Measurements from ENCODE around the gene FBLN2.
"Not testable (repeated sequence)": the region's sequence is repeated elsewhere in the genome, so short reads cannot be mapped to it uniquely, and the experiment has no call there.

FBLN2 gene

GRCh38 chr3:13520326-13520880, 28.5 kb upstream of the FBLN2 start:
- TF ChIP-seq CTCF (IDR thresholded peaks at IDR 0.05): no peak
- no peak for TF ChIP-seq ZFX (IDR thresholded peaks at IDR 0.05; ENCODE audit: borderline replicate concordance)
- H3K27ac ChIP-seq: no peak overlapping the region

DNA sequence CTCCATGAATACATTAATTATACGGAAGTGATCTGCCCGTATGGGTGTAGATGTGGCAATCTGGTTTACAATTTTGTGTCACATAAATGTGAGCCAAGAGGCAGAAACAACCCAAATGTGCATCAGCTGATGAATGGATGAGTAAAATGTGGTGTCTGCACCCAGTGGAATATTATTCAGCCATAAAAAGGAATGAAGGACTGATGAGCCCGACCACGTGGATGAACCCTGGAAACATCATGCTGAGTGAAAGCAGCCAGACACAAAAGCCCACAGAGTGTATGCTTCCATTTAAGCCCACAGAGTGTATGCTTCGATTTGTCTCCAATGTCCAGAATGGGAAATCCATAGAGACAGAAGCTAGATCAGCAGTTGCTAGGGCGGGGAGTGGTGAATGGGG, 27.6 kb upstream of the FBLN2 start:
- H3K27ac ChIP-seq: no peak overlapping the region
- no peak for TF ChIP-seq CTCF (IDR thresholded peaks at IDR 0.05)
- no peak for TF ChIP-seq ZFX (IDR thresholded peaks at IDR 0.05; ENCODE audit: borderline replicate concordance)

DNA sequence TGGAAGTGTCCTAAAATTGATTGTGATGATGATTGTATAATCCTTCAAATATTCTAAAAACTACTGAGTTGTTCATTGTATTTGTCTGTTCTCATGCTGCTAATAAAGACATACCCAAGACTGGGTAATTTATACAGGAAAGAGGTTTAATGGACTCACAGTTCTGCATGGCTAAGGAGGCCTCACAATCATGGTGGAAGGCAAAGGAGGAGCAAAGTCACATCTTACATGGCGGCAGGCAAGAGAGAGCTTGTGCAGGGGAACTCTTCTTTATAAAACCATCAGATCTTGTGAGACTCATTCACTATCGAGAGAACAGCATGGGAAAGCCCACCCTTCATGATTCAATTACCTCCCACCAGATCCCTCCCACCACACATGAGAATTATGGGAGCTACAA, 27.2 kb upstream of the FBLN2 start:
- not testable (repeated sequence) for H3K27ac ChIP-seq

DNA sequence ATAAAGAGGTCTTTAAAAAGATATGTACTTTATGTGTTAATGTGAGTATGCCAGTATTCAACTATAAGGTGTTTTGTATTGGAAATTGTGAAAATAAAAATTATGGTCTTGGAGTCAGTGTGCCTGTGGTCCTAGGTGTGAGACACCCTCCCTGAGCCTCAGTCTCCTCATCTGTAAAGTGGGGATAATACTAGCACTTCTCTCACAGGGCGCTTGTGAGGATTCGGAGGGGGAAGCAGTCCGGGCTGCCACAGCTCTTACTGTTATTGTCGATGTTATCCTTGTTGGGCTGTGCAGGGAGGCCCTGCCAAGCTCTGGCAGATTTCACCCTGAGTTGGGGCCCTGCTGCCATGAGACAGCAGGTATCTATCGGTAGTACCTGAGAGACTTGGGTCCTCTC, 26.7 kb upstream of the FBLN2 start:
- TF ChIP-seq CTCF (IDR thresholded peaks at IDR 0.05) (no peak), ZFX (IDR thresholded peaks at IDR 0.05; ENCODE audit: borderline replicate concordance) (no peak)
- H3K27ac ChIP-seq: no peak overlapping the region

GRCh38 chr3:13524979-13525669, 23.8 kb upstream of the FBLN2 start:
- TF ChIP-seq ZFX (IDR thresholded peaks at IDR 0.05; ENCODE audit: borderline replicate concordance) (no peak), CTCF (IDR thresholded peaks at IDR 0.05) (no peak)

GRCh38 chr3:13525827-13526625, 22.9 kb upstream of the FBLN2 start:
- H3K27ac ChIP-seq: no peak overlapping the region
- no peak for TF ChIP-seq ZFX (IDR thresholded peaks at IDR 0.05; ENCODE audit: borderline replicate concordance)
- TF ChIP-seq CTCF (IDR thresholded peaks at IDR 0.05): no peak

More at GRCh38 chr3:13524979-13525669, 23.8 kb upstream of the FBLN2 start:
- no peak overlapping the region for H3K27ac ChIP-seq

DNA sequence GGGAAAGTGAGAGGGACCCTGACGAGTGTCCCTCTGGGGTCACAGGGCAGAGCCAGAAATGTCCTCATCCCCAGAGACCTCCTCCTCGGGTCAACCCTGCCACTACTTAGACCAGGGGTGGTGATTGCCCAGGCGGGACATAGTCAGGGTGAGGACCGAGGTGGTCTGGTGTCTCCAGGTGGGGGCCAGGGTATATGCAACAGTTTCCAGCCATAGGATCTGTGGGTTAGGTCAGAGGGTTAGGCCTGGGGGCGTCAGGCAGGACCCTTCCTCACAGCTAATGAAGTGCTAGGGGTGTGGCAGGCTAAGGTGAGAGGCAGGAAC, 22.3 kb upstream of the FBLN2 start:
- H3K27ac ChIP-seq: no peak overlapping the region

More for the DNA sequence above, 22.3 kb upstream of the FBLN2 start:
- no peak for TF ChIP-seq CTCF (IDR thresholded peaks at IDR 0.05)
- no peak for TF ChIP-seq ZFX (IDR thresholded peaks at IDR 0.05; ENCODE audit: borderline replicate concordance)

Measured in 22Rv1 (cell line).